Endothelial cell of umbilical vein (primary cell): Measurements from ENCODE around the gene SGSH.

Source experiments
- EZH2 ChIP-seq: IDR thresholded peaks from 2 replicates; pipeline ENCODE4 v1.6.1; 2012; ENCODE audit warnings: borderline replicate concordance, low read depth, mild to moderate bottlenecking, moderate library complexity, low read length, inconsistent platforms; ENCODE audit not compliant: severe bottlenecking
- FOS ChIP-seq: IDR thresholded peaks from 2 replicates; pipeline ENCODE4 v1.6.1; 2011; ENCODE audit warnings: mild to moderate bottlenecking, low read length, moderate library complexity, borderline replicate concordance; ENCODE audit not compliant: insufficient read depth
- JUN ChIP-seq: IDR thresholded peaks from 2 replicates; pipeline ENCODE4 v1.6.1; 2011; ENCODE audit warnings: borderline replicate concordance, low read depth; ENCODE audit not compliant: insufficient read length, insufficient read depth
- MYC ChIP-seq: IDR thresholded peaks from one replicate; pipeline ENCODE4 v1.6.1; 2011; ENCODE audit warnings: mild to moderate bottlenecking, low read depth, low read length
- POLR2A ChIP-seq: IDR thresholded peaks from 2 replicates; pipeline ENCODE4 v1.6.1; 2012; ENCODE audit warnings: low read depth, mild to moderate bottlenecking, control low read depth, low read length
- POLR2AphosphoS5 ChIP-seq: IDR thresholded peaks from 2 replicates; pipeline ENCODE4 v1.6.1; 2012; ENCODE audit warnings: low read depth, mild to moderate bottlenecking, control low read depth, low read length, moderate library complexity; ENCODE audit not compliant: insufficient read depth
- TF ChIP-seq, protein P1 (sequence below), 2 donors: IDR thresholded peaks; 1 replicate in 1 of 2; 2 replicates in 1 of 2; pipeline ENCODE4 v1.5.1; 2011; ENCODE audit warnings: low read length in 2 of 2, mild to moderate bottlenecking in 2 of 2, moderate library complexity in 2 of 2, control low read depth in 1 of 2, inconsistent platforms in 1 of 2, low read depth in 1 of 2; ENCODE audit not compliant: insufficient read depth in 1 of 2; ENCODE audit errors: extremely low read depth in 1 of 2
- TF ChIP-seq, protein P2 (sequence below): IDR thresholded peaks from 2 replicates; pipeline ENCODE4 v1.6.1; 2011; ENCODE audit not compliant: insufficient read depth, insufficient read length

DNA sequence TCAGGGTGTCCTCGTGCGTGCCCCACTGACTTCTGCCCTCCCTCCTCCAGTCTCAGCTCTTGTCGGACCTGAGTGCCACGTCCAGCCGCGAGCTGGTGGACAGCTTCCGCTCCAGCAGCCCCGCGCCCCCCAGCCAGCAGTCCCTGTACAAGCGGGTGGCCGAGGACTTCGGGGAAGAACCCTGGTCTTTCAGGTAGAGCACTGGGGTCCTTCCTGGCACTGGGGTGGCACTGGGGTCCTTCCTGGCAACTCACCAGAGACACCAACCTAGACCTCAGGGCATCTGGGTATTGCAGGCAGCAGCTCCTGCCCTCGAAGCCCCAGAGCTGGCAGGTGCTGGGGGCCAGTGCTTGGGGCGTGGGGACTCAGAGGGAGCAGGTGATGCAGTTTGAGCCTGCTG, 25.0 kb downstream of the SGSH start:
- TF ChIP-seq, protein P1, sequence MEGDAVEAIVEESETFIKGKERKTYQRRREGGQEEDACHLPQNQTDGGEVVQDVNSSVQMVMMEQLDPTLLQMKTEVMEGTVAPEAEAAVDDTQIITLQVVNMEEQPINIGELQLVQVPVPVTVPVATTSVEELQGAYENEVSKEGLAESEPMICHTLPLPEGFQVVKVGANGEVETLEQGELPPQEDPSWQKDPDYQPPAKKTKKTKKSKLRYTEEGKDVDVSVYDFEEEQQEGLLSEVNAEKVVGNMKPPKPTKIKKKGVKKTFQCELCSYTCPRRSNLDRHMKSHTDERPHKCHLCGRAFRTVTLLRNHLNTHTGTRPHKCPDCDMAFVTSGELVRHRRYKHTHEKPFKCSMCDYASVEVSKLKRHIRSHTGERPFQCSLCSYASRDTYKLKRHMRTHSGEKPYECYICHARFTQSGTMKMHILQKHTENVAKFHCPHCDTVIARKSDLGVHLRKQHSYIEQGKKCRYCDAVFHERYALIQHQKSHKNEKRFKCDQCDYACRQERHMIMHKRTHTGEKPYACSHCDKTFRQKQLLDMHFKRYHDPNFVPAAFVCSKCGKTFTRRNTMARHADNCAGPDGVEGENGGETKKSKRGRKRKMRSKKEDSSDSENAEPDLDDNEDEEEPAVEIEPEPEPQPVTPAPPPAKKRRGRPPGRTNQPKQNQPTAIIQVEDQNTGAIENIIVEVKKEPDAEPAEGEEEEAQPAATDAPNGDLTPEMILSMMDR (IDR thresholded peaks at IDR 0.05; ENCODE audit: extremely low read depth in 1 of 2, insufficient read depth in 1 of 2, low read depth in 1 of 2, low read length in 2 of 2), result no peak
- TF ChIP-seq FOS (no peak), JUN (no peak), POLR2A (no peak), MYC (no peak), EZH2 (no peak), POLR2AphosphoS5 (no peak)
- TF ChIP-seq, protein P2, sequence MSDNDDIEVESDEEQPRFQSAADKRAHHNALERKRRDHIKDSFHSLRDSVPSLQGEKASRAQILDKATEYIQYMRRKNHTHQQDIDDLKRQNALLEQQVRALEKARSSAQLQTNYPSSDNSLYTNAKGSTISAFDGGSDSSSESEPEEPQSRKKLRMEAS, result no peak
